ENCODE data around the gene ANKRD60.

- TF ChIP-seq POLR2A (IDR thresholded peaks at IDR 0.05), result no peak
- TF ChIP-seq, protein P1, sequence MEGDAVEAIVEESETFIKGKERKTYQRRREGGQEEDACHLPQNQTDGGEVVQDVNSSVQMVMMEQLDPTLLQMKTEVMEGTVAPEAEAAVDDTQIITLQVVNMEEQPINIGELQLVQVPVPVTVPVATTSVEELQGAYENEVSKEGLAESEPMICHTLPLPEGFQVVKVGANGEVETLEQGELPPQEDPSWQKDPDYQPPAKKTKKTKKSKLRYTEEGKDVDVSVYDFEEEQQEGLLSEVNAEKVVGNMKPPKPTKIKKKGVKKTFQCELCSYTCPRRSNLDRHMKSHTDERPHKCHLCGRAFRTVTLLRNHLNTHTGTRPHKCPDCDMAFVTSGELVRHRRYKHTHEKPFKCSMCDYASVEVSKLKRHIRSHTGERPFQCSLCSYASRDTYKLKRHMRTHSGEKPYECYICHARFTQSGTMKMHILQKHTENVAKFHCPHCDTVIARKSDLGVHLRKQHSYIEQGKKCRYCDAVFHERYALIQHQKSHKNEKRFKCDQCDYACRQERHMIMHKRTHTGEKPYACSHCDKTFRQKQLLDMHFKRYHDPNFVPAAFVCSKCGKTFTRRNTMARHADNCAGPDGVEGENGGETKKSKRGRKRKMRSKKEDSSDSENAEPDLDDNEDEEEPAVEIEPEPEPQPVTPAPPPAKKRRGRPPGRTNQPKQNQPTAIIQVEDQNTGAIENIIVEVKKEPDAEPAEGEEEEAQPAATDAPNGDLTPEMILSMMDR (IDR thresholded peaks at IDR 0.05), result no peak
Measured at GRCh38 chr20:58212636-58213035, 15.8 kb downstream of the ANKRD60 start.
